A549 (cell line): ENCODE data around the gene SEMA5A. TPM values are rescaled to one million over a fixed set of nuclear protein-coding genes. Genes with fewer than 3 reads are reported as not detected.

Experiments used
- ATAC-seq, 2 experiments: fragments of 200-7000 bp in 1 of 2; fragments of >200 bp in 1 of 2; cut with Nextera tagmentation in 1 of 2; cut with Tn5 transposase in 1 of 2; 3 replicates each; pipeline versions ENCODE4 v1.8.0 to v1.9.1; 2018 to 2020; ENCODE audit warnings: mild to moderate bottlenecking in 1 of 2, moderate library complexity in 1 of 2
- CTCF ChIA-PET: fragments of 300-600 bp; sonication (Branson Sonifier 250); formaldehyde crosslinking; extraction: SDS; loops from one replicate; lab custom pipeline; 2021; ENCODE audit warnings: antibody characterized with exemption, inconsistent platforms; lab: Yijun Ruan, JAX
- POLR2A ChIA-PET: fragments of 350-600 bp; formaldehyde crosslinking; extraction: SDS; loops from one replicate; lab custom pipeline; 2021; ENCODE audit warnings: antibody characterized with exemption, inconsistent platforms; lab: Yijun Ruan, JAX
- DNase-seq, 2 experiments: peaks; one replicate each; pipeline versions ENCODE4 v3.0.0 to v3.0.0-alpha.2; 2011 to 2016; ENCODE audit warnings: low read depth in 1 of 2, low spot score in 1 of 2
- FAIRE-seq: peaks from 2 replicates; lab custom pipeline; 2011; peaks lifted over from hg19 to GRCh38; lab: Jason Lieb, UNC
- H3K27ac ChIP-seq, 2 experiments: fragments of >200 bp; sonication (Bioruptor Twin); formaldehyde crosslinking; 3 replicates each; pipeline ENCODE4 v1.5.1; 2016 to 2017
- H3K4me1 ChIP-seq: fragments of >200 bp; sonication (Bioruptor Twin); formaldehyde crosslinking; 3 replicates; pipeline ENCODE4 v1.6.1; 2016
- H3K4me2 ChIP-seq: fragments of >200 bp; sonication (Bioruptor Twin); formaldehyde crosslinking; 3 replicates; pipeline ENCODE4 v1.6.1; 2016
- H3K4me3 ChIP-seq: fragments of >200 bp; sonication (Bioruptor Twin); formaldehyde crosslinking; 3 replicates; pipeline ENCODE4 v1.5.1; 2016
- H3K9me3 ChIP-seq: fragments of >200 bp; sonication (Bioruptor Twin); formaldehyde crosslinking; 3 replicates; pipeline ENCODE4 v1.6.1; 2016
- ATOH8 ChIP-seq: fragments of 250-450 bp; sonication (Bioruptor Pico); IDR thresholded peaks from 2 replicates; pipeline ENCODE4 v1.5.0; 2020; ENCODE audit warnings: low read depth, mild to moderate bottlenecking, moderate library complexity
- BHLHE40 ChIP-seq: IDR thresholded peaks from 2 replicates; pipeline ENCODE4 v1.6.1; 2012; ENCODE audit warnings: low read depth, low read length, inconsistent platforms
- CEBPB ChIP-seq, 2 experiments: fragments of >200 bp in 1 of 2; sonication (Bioruptor Twin) in 1 of 2; formaldehyde crosslinking in 1 of 2; IDR thresholded peaks; 2 replicates each; pipeline ENCODE4 v1.6.1; 2012 to 2016
- CHD2 ChIP-seq: fragments of 150-350 bp; IDR thresholded peaks from 2 replicates; pipeline ENCODE4 v1.6.1; 2014; ENCODE audit warnings: low read length; ENCODE audit not compliant: partially characterized antibody
- CHD4 ChIP-seq: fragments of 200-600 bp; sonication (generic); IDR thresholded peaks from 2 replicates; pipeline ENCODE4 v1.6.1; 2016; ENCODE audit warnings: antibody characterized with exemption, mild to moderate bottlenecking, borderline replicate concordance
- E2F6 ChIP-seq: IDR thresholded peaks from 2 replicates; pipeline ENCODE4 v1.6.1; 2012; ENCODE audit warnings: low read depth, borderline replicate concordance
- EHF ChIP-seq: fragments of 250-450 bp; sonication (Bioruptor Pico); IDR thresholded peaks from 2 replicates; pipeline ENCODE4 v1.5.0; 2020; ENCODE audit warnings: mild to moderate bottlenecking
- EHMT2 ChIP-seq: fragments of 200-600 bp; sonication (generic); IDR thresholded peaks from 2 replicates; pipeline ENCODE4 v1.6.1; 2016; ENCODE audit warnings: antibody characterized with exemption, low read depth, mild to moderate bottlenecking, moderate library complexity
- ELK1 ChIP-seq: fragments of 150-350 bp; IDR thresholded peaks from 2 replicates; pipeline ENCODE4 v1.6.1; 2014; ENCODE audit warnings: low read depth, mild to moderate bottlenecking, low read length
- EP300 ChIP-seq, 2 experiments: fragments of >200 bp; sonication (Bioruptor Twin); formaldehyde crosslinking; IDR thresholded peaks; 2 replicates in 1 of 2; 3 replicates in 1 of 2; pipeline ENCODE4 v1.6.1; 2016 to 2017
- ESRRA ChIP-seq: fragments of 150-350 bp; IDR thresholded peaks from 2 replicates; pipeline ENCODE4 v1.6.1; 2014; ENCODE audit warnings: mild to moderate bottlenecking, low read length, borderline replicate concordance
- HDAC2 ChIP-seq: fragments of 200-600 bp; sonication (generic); IDR thresholded peaks from 2 replicates; pipeline ENCODE4 v1.6.1; 2016
- HES2 ChIP-seq: fragments of >200 bp; sonication (Bioruptor Twin); formaldehyde crosslinking; IDR thresholded peaks from 2 replicates; pipeline ENCODE4 v1.6.1; 2016
- HEYL ChIP-seq: fragments of 250-450 bp; sonication (Bioruptor Pico); IDR thresholded peaks from 2 replicates; pipeline ENCODE4 v1.8.0; 2021; ENCODE audit warnings: mild to moderate bottlenecking, moderate library complexity
- HMGXB4 ChIP-seq: fragments of 250-450 bp; sonication (Bioruptor Pico); IDR thresholded peaks from 2 replicates; pipeline ENCODE4 v1.5.0; 2021; ENCODE audit warnings: mild to moderate bottlenecking, moderate library complexity, borderline replicate concordance
- HOXB13 ChIP-seq: fragments of 250-450 bp; sonication (Bioruptor Pico); IDR thresholded peaks from 2 replicates; pipeline ENCODE4 v1.5.0; 2020; ENCODE audit warnings: low read depth, mild to moderate bottlenecking, moderate library complexity
- HOXB5 ChIP-seq: fragments of 250-450 bp; sonication (Bioruptor Pico); IDR thresholded peaks from 2 replicates; pipeline ENCODE4 v1.5.0; 2020; ENCODE audit warnings: mild to moderate bottlenecking, moderate library complexity
- JUN ChIP-seq, 2 experiments: fragments of >200 bp; sonication (Bioruptor Twin); formaldehyde crosslinking; IDR thresholded peaks; 2 replicates in 1 of 2; 3 replicates in 1 of 2; pipeline ENCODE4 v1.6.1; 2016 to 2017
- KDM1A ChIP-seq: fragments of 200-600 bp; sonication (generic); IDR thresholded peaks from 2 replicates; pipeline ENCODE4 v1.6.1; 2016; ENCODE audit warnings: low read depth, mild to moderate bottlenecking
- KDM5A ChIP-seq: fragments of 200-600 bp; sonication (generic); IDR thresholded peaks from 2 replicates; pipeline ENCODE4 v1.6.1; 2016; ENCODE audit warnings: antibody characterized with exemption, mild to moderate bottlenecking
- MYC ChIP-seq: IDR thresholded peaks from 2 replicates; pipeline ENCODE4 v1.6.1; 2012; ENCODE audit warnings: mild to moderate bottlenecking, inconsistent platforms, low read length, improper control_type of control experiment, borderline replicate concordance
- NFE2L2 ChIP-seq: fragments of 150-350 bp; conservative IDR thresholded peaks from 2 replicates; pipeline ENCODE4 v1.6.1; 2014; ENCODE audit warnings: low read length
- NPAS2 ChIP-seq: fragments of 250-450 bp; sonication (Bioruptor Pico); IDR thresholded peaks from 2 replicates; pipeline ENCODE4 v1.8.0; 2022; ENCODE audit warnings: mild to moderate bottlenecking, moderate library complexity, borderline replicate concordance
- PHF8 ChIP-seq: fragments of 200-600 bp; sonication (generic); IDR thresholded peaks from 2 replicates; pipeline ENCODE4 v1.6.1; 2016; ENCODE audit warnings: low read depth, mild to moderate bottlenecking, antibody characterized with exemption, moderate library complexity, borderline replicate concordance
- POLR2A ChIP-seq: IDR thresholded peaks from 2 replicates; pipeline ENCODE4 v1.6.1; 2012; ENCODE audit warnings: mild to moderate bottlenecking, low read length
- RAD21 ChIP-seq, 2 experiments: fragments of >200 bp in 1 of 2; sonication (Bioruptor Twin) in 1 of 2; formaldehyde crosslinking in 1 of 2; IDR thresholded peaks in 1 of 2; conservative IDR thresholded peaks in 1 of 2; 2 replicates in 1 of 2; 3 replicates in 1 of 2; pipeline ENCODE4 v1.6.1; 2012 to 2018; ENCODE audit warnings: inconsistent platforms in 1 of 2
- SMC3 ChIP-seq: fragments of >200 bp; sonication (Bioruptor Twin); formaldehyde crosslinking; IDR thresholded peaks from 3 replicates; pipeline ENCODE4 v1.6.1; 2018; ENCODE audit warnings: inconsistent platforms
- TFCP2L1 ChIP-seq: fragments of 250-450 bp; sonication (Bioruptor Pico); IDR thresholded peaks from 2 replicates; pipeline ENCODE4 v1.5.0; 2021; ENCODE audit warnings: mild to moderate bottlenecking
- TP53 ChIP-seq: fragments of 250-450 bp; sonication (Bioruptor Pico); IDR thresholded peaks from 2 replicates; pipeline ENCODE4 v1.5.0; 2021; ENCODE audit warnings: mild to moderate bottlenecking, moderate library complexity
- USF2 ChIP-seq: fragments of 450-650 bp; IDR thresholded peaks from 2 replicates; pipeline ENCODE4 v1.6.1; 2014; ENCODE audit warnings: antibody characterized with exemption
- ZSCAN20 ChIP-seq: fragments of 250-450 bp; sonication (Bioruptor Pico); IDR thresholded peaks from 2 replicates; pipeline ENCODE4 v1.8.0; 2022; ENCODE audit warnings: mild to moderate bottlenecking, moderate library complexity
- WGBS: methylation state at CpG from one replicate; pipeline ENCODE4 v1.1.6; 2017; ENCODE audit errors: missing lambda C conversion rate; 5-methylcytosine and 5-hydroxymethylcytosine counted together
- polyA plus RNA-seq, 4 experiments: library from polyadenylated mRNA; depleted of rRNA in 3 of 4; stranded (reverse); fragments of >200 nt; fragmentation: RNase III in 1 of 4; extraction: RNeasy Plus Mini Kit Qiagen cat#74134 plus additional on column Dnase treatment in 1 of 4; gene quantifications; 2 replicates in 3 of 4; 3 replicates in 1 of 4; pipeline ENCODE4 v1.2.3, GENCODE V29; 2011 to 2017

SEMA5A gene
- polyA plus RNA-seq, 2 of the 4 experiments (the other 2 are of a cell fraction) = not detected

GRCh38 chr5:9557696-9558095, 11.8 kb upstream of the SEMA5A start:
- H3K4me3 ChIP-seq = no peak overlapping the region
- POLR2A ChIA-PET = no interaction called here
- TF ChIP-seq CHD2 = no peak
- no peak for TF ChIP-seq HES2
- no peak for TF ChIP-seq USF2
- no peak for TF ChIP-seq ZSCAN20 (CRISPR knock-in tag)
- no peak for TF ChIP-seq HEYL (CRISPR knock-in tag)
- TF ChIP-seq EHMT2 = no peak
- no peak for TF ChIP-seq E2F6
- TF ChIP-seq NPAS2 (CRISPR knock-in tag) = no peak
- TF ChIP-seq KDM1A = no peak
- no peak for TF ChIP-seq ELK1
- TF ChIP-seq, all 56 proteins: peak for 0
- DNase-seq = no peak
- ATAC-seq = no peak
- no peak for FAIRE-seq
- Histone ChIP-seq H3K4me2 (no peak overlapping the region), H3K9me3 (no peaks in the 10 kb centered on the region), H3K4me1 (no peaks in the 10 kb centered on the region), H3K27ac (no peak overlapping the region)
- 17% methylated on average over 2 of the region's 2 CpGs for WGBS
- CTCF ChIA-PET = no interaction called here

GRCh38 chr5:9555961-9556360, 10.1 kb upstream of the SEMA5A start:
- ATAC-seq (no peak), DNase-seq (no peak), FAIRE-seq (no peak)
- ChIA-PET CTCF (no interaction called here), POLR2A (no interaction called here)
- Histone ChIP-seq H3K27ac (no peak overlapping the region), H3K4me3 (no peak overlapping the region), H3K4me1 (no peaks in the 10 kb centered on the region), H3K4me2 (no peak overlapping the region)
- WGBS = 19% methylated on average over 4 of the region's 4 CpGs
- TF ChIP-seq HDAC2 (no peak), SMC3 (no peak), HEYL (CRISPR knock-in tag) (no peak), JUN (IDR thresholded peaks at IDR 0.05) (no peak), TP53 (CRISPR knock-in tag) (no peak), CEBPB (IDR thresholded peaks at IDR 0.05) (no peak)
- TF ChIP-seq, all 56 proteins: peak for 0
- H3K9me3 ChIP-seq = no peaks in the 10 kb centered on the region

GRCh38 chr5:9554122-9554521, 8.2 kb upstream of the SEMA5A start:
- no peaks in the 10 kb centered on the region for H3K4me1 ChIP-seq
- no peak for FAIRE-seq
- no peak for TF ChIP-seq BHLHE40
- TF ChIP-seq HMGXB4 = no peak
- TF ChIP-seq KDM1A = no peak
- TF ChIP-seq KDM5A = no peak
- TF ChIP-seq HOXB5 (CRISPR knock-in tag) = no peak
- no peak for TF ChIP-seq NFE2L2
- no peak for TF ChIP-seq CHD4
- TF ChIP-seq HOXB13 = no peak
- no peak for TF ChIP-seq MYC
- TF ChIP-seq RAD21 (conservative IDR thresholded peaks at IDR 0.05 in 1 of 2, IDR thresholded peaks at IDR 0.05 in 1 of 2) = no peak
- TF ChIP-seq EHF (CRISPR knock-in tag) = no peak
- no peak for TF ChIP-seq EP300 (IDR thresholded peaks at IDR 0.05)
- TF ChIP-seq PHF8 = no peak
- TF ChIP-seq HES2 = no peak
- no peak for TF ChIP-seq ESRRA
- TF ChIP-seq ATOH8 (CRISPR knock-in tag) = no peak
- no peak for TF ChIP-seq TFCP2L1
- TF ChIP-seq POLR2A = no peak
- TF ChIP-seq CEBPB (IDR thresholded peaks at IDR 0.05) = no peak
- TF ChIP-seq, all 56 proteins: peak for 0
- POLR2A ChIA-PET = no interaction called here
- 23% methylated on average over 5 of the region's 5 CpGs for WGBS
- Histone ChIP-seq H3K9me3 (no peaks in the 10 kb centered on the region), H3K4me3 (no peak overlapping the region), H3K4me2 (no peak overlapping the region), H3K27ac (no peak overlapping the region)
- CTCF ChIA-PET = interaction anchor here (1.3 to 2.7 kb wide), 2 partner anchors 10 to 25 kb away, joined by 3 to 12 read pairs; no protein-coding TSS in a partner anchor
- ATAC-seq (no peak), DNase-seq (no peak)
